Measurements from ENCODE around the gene ZMIZ1. TPM values are rescaled to one million over a fixed set of nuclear protein-coding genes. Genes with fewer than 3 reads are reported as not detected.

Gene ZMIZ1
- total and polyA plus RNA-seq, 12 donors: 6.6 to 113 (median 55.1) TPM

- Histone ChIP-seq H3K4me3 (no peak overlapping the region), H3K9me3 (replicated peaks in 1 of 3) (no peaks in the 10 kb centered on the region), H3K27me3 (no peaks in the 10 kb centered on the region), H3K4me1 (replicated peaks in 1 of 2) (no peaks in the 10 kb centered on the region), H3K27ac (no peak overlapping the region), H3K36me3 (replicated peaks in 1 of 2) (peaks cover 0 to 51% of the 10 kb centered on the region in 2 donors)
- intact Hi-C loops (cut with DNase I): no loop called here
- no peak for DNase-seq
- TF ChIP-seq, protein P1, sequence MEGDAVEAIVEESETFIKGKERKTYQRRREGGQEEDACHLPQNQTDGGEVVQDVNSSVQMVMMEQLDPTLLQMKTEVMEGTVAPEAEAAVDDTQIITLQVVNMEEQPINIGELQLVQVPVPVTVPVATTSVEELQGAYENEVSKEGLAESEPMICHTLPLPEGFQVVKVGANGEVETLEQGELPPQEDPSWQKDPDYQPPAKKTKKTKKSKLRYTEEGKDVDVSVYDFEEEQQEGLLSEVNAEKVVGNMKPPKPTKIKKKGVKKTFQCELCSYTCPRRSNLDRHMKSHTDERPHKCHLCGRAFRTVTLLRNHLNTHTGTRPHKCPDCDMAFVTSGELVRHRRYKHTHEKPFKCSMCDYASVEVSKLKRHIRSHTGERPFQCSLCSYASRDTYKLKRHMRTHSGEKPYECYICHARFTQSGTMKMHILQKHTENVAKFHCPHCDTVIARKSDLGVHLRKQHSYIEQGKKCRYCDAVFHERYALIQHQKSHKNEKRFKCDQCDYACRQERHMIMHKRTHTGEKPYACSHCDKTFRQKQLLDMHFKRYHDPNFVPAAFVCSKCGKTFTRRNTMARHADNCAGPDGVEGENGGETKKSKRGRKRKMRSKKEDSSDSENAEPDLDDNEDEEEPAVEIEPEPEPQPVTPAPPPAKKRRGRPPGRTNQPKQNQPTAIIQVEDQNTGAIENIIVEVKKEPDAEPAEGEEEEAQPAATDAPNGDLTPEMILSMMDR (IDR thresholded peaks at IDR 0.05): no peak
- no peak for TF ChIP-seq POLR2A (IDR thresholded peaks at IDR 0.05)
- WGBS, 4 donors: 86 to 100% (median 95%) methylated on average over 1 to 5 of the region's 5 CpGs
These were observed 139.0 kb downstream of the ZMIZ1 start for GRCh38 chr10:79207726-79208125.

GRCh38 chr10:79208251-79208983, 139.7 kb downstream of the ZMIZ1 start:
- Histone ChIP-seq H3K27me3 (no peaks in the 10 kb centered on the region), H3K4me3 (no peak overlapping the region), H3K27ac (no peak overlapping the region), H3K36me3 (replicated peaks in 1 of 2) (peaks cover 0 to 44% of the 10 kb centered on the region in 2 donors), H3K9me3 (replicated peaks in 1 of 3) (no peaks in the 10 kb centered on the region), H3K4me1 (replicated peaks in 1 of 2) (no peaks in the 10 kb centered on the region)
- WGBS, 4 donors: 91 to 94% (median 93%) methylated on average over 7 to 15 of the region's 15 CpGs
- DNase-seq: no peak
- TF ChIP-seq, protein P1 (IDR thresholded peaks at IDR 0.05): no peak
- no peak for TF ChIP-seq POLR2A (IDR thresholded peaks at IDR 0.05)
- intact Hi-C loops (cut with DNase I): no loop called here

DNA sequence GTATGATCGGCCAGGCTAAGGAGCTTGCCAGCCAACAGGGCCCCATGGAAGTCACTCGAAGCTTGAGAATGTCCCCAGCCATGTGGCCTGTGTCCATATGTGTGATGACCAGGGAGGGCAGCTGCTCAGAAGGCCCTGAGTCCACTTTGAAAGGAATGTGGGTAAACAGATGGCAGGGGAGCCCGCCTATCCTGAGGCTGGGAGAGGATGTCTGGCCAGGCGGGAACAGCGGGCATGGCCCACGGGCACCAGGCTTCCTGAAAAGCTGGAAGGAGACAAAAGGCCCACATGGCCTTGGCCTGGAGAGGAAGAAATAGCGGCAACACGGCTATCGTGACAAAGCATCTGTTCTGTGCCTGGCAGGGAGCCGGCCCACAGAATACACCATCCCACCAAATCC, 140.6 kb downstream of the ZMIZ1 start:
- Histone ChIP-seq H3K4me3 (no peak overlapping the region), H3K27me3 (no peaks in the 10 kb centered on the region), H3K36me3 (replicated peaks in 1 of 2) (peaks cover 0 to 43% of the 10 kb centered on the region in 2 donors), H3K9me3 (replicated peaks in 1 of 3) (no peaks in the 10 kb centered on the region), H3K27ac (no peak overlapping the region), H3K4me1 (replicated peaks in 1 of 2) (no peaks in the 10 kb centered on the region)
- TF ChIP-seq, protein P1 (IDR thresholded peaks at IDR 0.05): no peak
- no peak for TF ChIP-seq POLR2A (IDR thresholded peaks at IDR 0.05)
- no peak for DNase-seq
- intact Hi-C loops (cut with DNase I): no loop called here
- WGBS, 4 donors: 68 to 76% (median 75%) methylated on average over 6 to 10 of the region's 10 CpGs

GRCh38 chr10:79209831-79210230, 141.1 kb downstream of the ZMIZ1 start:
- intact Hi-C loops (cut with DNase I): no loop called here
- Histone ChIP-seq H3K9me3 (replicated peaks in 1 of 3) (no peaks in the 10 kb centered on the region), H3K36me3 (replicated peaks in 1 of 2) (peaks cover 0 to 46% of the 10 kb centered on the region in 2 donors), H3K27me3 (no peaks in the 10 kb centered on the region), H3K27ac (no peak overlapping the region), H3K4me1 (replicated peaks in 1 of 2) (no peaks in the 10 kb centered on the region), H3K4me3 (no peak overlapping the region)
- DNase-seq: no peak
- no peak for TF ChIP-seq POLR2A (IDR thresholded peaks at IDR 0.05)
- TF ChIP-seq, protein P1 (IDR thresholded peaks at IDR 0.05): no peak
- 88 to 92% (median 91%) methylated on average over 5 of the region's 5 CpGs; no CpG with 5 or more reads in 1 of the 4 donors for WGBS, 4 donors

All from adrenal gland (tissue), 12 donors.